ENCODE data around the gene CAMSAP1.

The CAMSAP1 gene

GRCh38 chr9:135858491-135859185, 48.7 kb downstream of the CAMSAP1 start:
- Histone ChIP-seq H3K36me3 (ENCODE audit: control insufficient read depth in 1 of 2, insufficient read depth in 2 of 2, low read length in 2 of 2) (peaks cover 1 to 7% of the 10 kb centered on the region in 2 donors), H3K4me1 (ENCODE audit: control insufficient read depth in 1 of 2, insufficient read depth in 2 of 2, low read length in 2 of 2) (no peaks in the 10 kb centered on the region), H3K27ac (ENCODE audit: low read depth, low read length) (no peak overlapping the region), H3K27me3 (ENCODE audit: control insufficient read depth in 1 of 2, insufficient read depth in 2 of 2, low read length in 2 of 2) (no peaks in the 10 kb centered on the region), H3K4me3 (ENCODE audit: low read depth in 1 of 2, low read length in 2 of 2) (no peak overlapping the region), H3K9me3 (ENCODE audit: control insufficient read depth in 1 of 2, low read length in 2 of 2) (no peaks in the 10 kb centered on the region), H3K9ac (ENCODE audit: low read depth in 1 of 2, low read length in 2 of 2) (no peak overlapping the region)

- Histone ChIP-seq H3K36me3 (ENCODE audit: control insufficient read depth in 1 of 2, insufficient read depth in 2 of 2, low read length in 2 of 2) (peaks cover 7 to 8% of the 10 kb centered on the region in 2 donors), H3K27me3 (ENCODE audit: control insufficient read depth in 1 of 2, insufficient read depth in 2 of 2, low read length in 2 of 2) (no peaks in the 10 kb centered on the region)
These were observed 49.5 kb downstream of the CAMSAP1 start for GRCh38 chr9:135857843-135858242.

GRCh38 chr9:135857371-135857786, 50.0 kb downstream of the CAMSAP1 start:
- Histone ChIP-seq H3K4me1 (ENCODE audit: control insufficient read depth in 1 of 2, insufficient read depth in 2 of 2, low read length in 2 of 2) (no peaks in the 10 kb centered on the region), H3K4me3 (ENCODE audit: low read depth in 1 of 2, low read length in 2 of 2) (no peak overlapping the region), H3K27me3 (ENCODE audit: control insufficient read depth in 1 of 2, insufficient read depth in 2 of 2, low read length in 2 of 2) (no peaks in the 10 kb centered on the region), H3K27ac (ENCODE audit: low read depth, low read length) (no peak overlapping the region), H3K9ac (ENCODE audit: low read depth in 1 of 2, low read length in 2 of 2) (no peak overlapping the region), H3K36me3 (ENCODE audit: control insufficient read depth in 1 of 2, insufficient read depth in 2 of 2, low read length in 2 of 2) (peaks cover 7 to 8% of the 10 kb centered on the region in 2 donors), H3K9me3 (ENCODE audit: control insufficient read depth in 1 of 2, low read length in 2 of 2) (no peaks in the 10 kb centered on the region)

More at GRCh38 chr9:135857843-135858242, 49.5 kb downstream of the CAMSAP1 start:
- H3K27ac ChIP-seq (ENCODE audit: low read depth, low read length) = no peak overlapping the region
- no peak overlapping the region for H3K9ac ChIP-seq (ENCODE audit: low read depth in 1 of 2, low read length in 2 of 2)
- no peaks in the 10 kb centered on the region for H3K4me1 ChIP-seq (ENCODE audit: control insufficient read depth in 1 of 2, insufficient read depth in 2 of 2, low read length in 2 of 2)
- H3K9me3 ChIP-seq (ENCODE audit: control insufficient read depth in 1 of 2, low read length in 2 of 2) = no peaks in the 10 kb centered on the region
- no peak overlapping the region for H3K4me3 ChIP-seq (ENCODE audit: low read depth in 1 of 2, low read length in 2 of 2)

GRCh38 chr9:135851748-135852147, 55.6 kb downstream of the CAMSAP1 start:
- Histone ChIP-seq H3K27me3 (ENCODE audit: control insufficient read depth in 1 of 2, insufficient read depth in 2 of 2, low read length in 2 of 2) (no peaks in the 10 kb centered on the region), H3K36me3 (ENCODE audit: control insufficient read depth in 1 of 2, insufficient read depth in 2 of 2, low read length in 2 of 2) (peaks cover 8 to 37% of the 10 kb centered on the region in 2 donors), H3K4me1 (ENCODE audit: control insufficient read depth in 1 of 2, insufficient read depth in 2 of 2, low read length in 2 of 2) (no peaks in the 10 kb centered on the region), H3K9me3 (ENCODE audit: control insufficient read depth in 1 of 2, low read length in 2 of 2) (no peaks in the 10 kb centered on the region), H3K9ac (ENCODE audit: low read depth in 1 of 2, low read length in 2 of 2) (no peak overlapping the region), H3K27ac (ENCODE audit: low read depth, low read length) (no peak overlapping the region), H3K4me3 (ENCODE audit: low read depth in 1 of 2, low read length in 2 of 2) (no peak overlapping the region)

- H3K9ac ChIP-seq (ENCODE audit: low read depth in 1 of 2, low read length in 2 of 2) = no peak overlapping the region
- no peaks in the 10 kb centered on the region for H3K4me1 ChIP-seq (ENCODE audit: control insufficient read depth in 1 of 2, insufficient read depth in 2 of 2, low read length in 2 of 2)
- no peaks in the 10 kb centered on the region for H3K9me3 ChIP-seq (ENCODE audit: control insufficient read depth in 1 of 2, low read length in 2 of 2)
- H3K27ac ChIP-seq (ENCODE audit: low read depth, low read length) = no peak overlapping the region
- no peaks in the 10 kb centered on the region for H3K27me3 ChIP-seq (ENCODE audit: control insufficient read depth in 1 of 2, insufficient read depth in 2 of 2, low read length in 2 of 2)
- no peak overlapping the region for H3K4me3 ChIP-seq (ENCODE audit: low read depth in 1 of 2, low read length in 2 of 2)
- peaks cover 4 to 37% of the 10 kb centered on the region in 2 donors for H3K36me3 ChIP-seq (ENCODE audit: control insufficient read depth in 1 of 2, insufficient read depth in 2 of 2, low read length in 2 of 2)
These were observed 56.6 kb downstream of the CAMSAP1 start for GRCh38 chr9:135850737-135851136.

- no peaks in the 10 kb centered on the region for H3K9me3 ChIP-seq (ENCODE audit: control insufficient read depth in 1 of 2, low read length in 2 of 2)
- H3K4me3 ChIP-seq (ENCODE audit: low read depth in 1 of 2, low read length in 2 of 2) = no peak overlapping the region
- no peaks in the 10 kb centered on the region for H3K4me1 ChIP-seq (ENCODE audit: control insufficient read depth in 1 of 2, insufficient read depth in 2 of 2, low read length in 2 of 2)
- no peaks in the 10 kb centered on the region for H3K27me3 ChIP-seq (ENCODE audit: control insufficient read depth in 1 of 2, insufficient read depth in 2 of 2, low read length in 2 of 2)
- H3K9ac ChIP-seq (ENCODE audit: low read depth in 1 of 2, low read length in 2 of 2) = no peak overlapping the region
- no peak overlapping the region for H3K27ac ChIP-seq (ENCODE audit: low read depth, low read length)
- H3K36me3 ChIP-seq (ENCODE audit: control insufficient read depth in 1 of 2, insufficient read depth in 2 of 2, low read length in 2 of 2) = peaks cover 4 to 37% of the 10 kb centered on the region in 2 donors
These were observed 58.2 kb downstream of the CAMSAP1 start for GRCh38 chr9:135849181-135849580.

- H3K27ac ChIP-seq (ENCODE audit: low read depth, low read length) = no peak overlapping the region
- H3K36me3 ChIP-seq (ENCODE audit: control insufficient read depth in 1 of 2, insufficient read depth in 2 of 2, low read length in 2 of 2) = peaks cover 4 to 35% of the 10 kb centered on the region in 2 donors
- H3K4me1 ChIP-seq (ENCODE audit: control insufficient read depth in 1 of 2, insufficient read depth in 2 of 2, low read length in 2 of 2) = no peaks in the 10 kb centered on the region
- no peaks in the 10 kb centered on the region for H3K9me3 ChIP-seq (ENCODE audit: control insufficient read depth in 1 of 2, low read length in 2 of 2)
- no peaks in the 10 kb centered on the region for H3K27me3 ChIP-seq (ENCODE audit: control insufficient read depth in 1 of 2, insufficient read depth in 2 of 2, low read length in 2 of 2)
- no peak overlapping the region for H3K4me3 ChIP-seq (ENCODE audit: low read depth in 1 of 2, low read length in 2 of 2)
- H3K9ac ChIP-seq (ENCODE audit: low read depth in 1 of 2, low read length in 2 of 2) = no peak overlapping the region
These were observed 58.9 kb downstream of the CAMSAP1 start for GRCh38 chr9:135848341-135849047.

- Histone ChIP-seq H3K36me3 (ENCODE audit: control insufficient read depth in 1 of 2, insufficient read depth in 2 of 2, low read length in 2 of 2) (peaks cover 4 to 29% of the 10 kb centered on the region in 2 donors), H3K9ac (ENCODE audit: low read depth in 1 of 2, low read length in 2 of 2) (no peak overlapping the region), H3K9me3 (ENCODE audit: control insufficient read depth in 1 of 2, low read length in 2 of 2) (no peaks in the 10 kb centered on the region), H3K27ac (ENCODE audit: low read depth, low read length) (no peak overlapping the region), H3K4me1 (ENCODE audit: control insufficient read depth in 1 of 2, insufficient read depth in 2 of 2, low read length in 2 of 2) (no peaks in the 10 kb centered on the region), H3K4me3 (ENCODE audit: low read depth in 1 of 2, low read length in 2 of 2) (no peak overlapping the region), H3K27me3 (ENCODE audit: control insufficient read depth in 1 of 2, insufficient read depth in 2 of 2, low read length in 2 of 2) (no peaks in the 10 kb centered on the region)
These were observed 59.5 kb downstream of the CAMSAP1 start for GRCh38 chr9:135847833-135848232.

- Histone ChIP-seq H3K9ac (ENCODE audit: low read depth in 1 of 2, low read length in 2 of 2) (no peak overlapping the region), H3K27ac (ENCODE audit: low read depth, low read length) (no peak overlapping the region), H3K27me3 (ENCODE audit: control insufficient read depth in 1 of 2, insufficient read depth in 2 of 2, low read length in 2 of 2) (no peaks in the 10 kb centered on the region), H3K4me1 (ENCODE audit: control insufficient read depth in 1 of 2, insufficient read depth in 2 of 2, low read length in 2 of 2) (no peaks in the 10 kb centered on the region), H3K4me3 (ENCODE audit: low read depth in 1 of 2, low read length in 2 of 2) (no peak overlapping the region), H3K36me3 (ENCODE audit: control insufficient read depth in 1 of 2, insufficient read depth in 2 of 2, low read length in 2 of 2) (no peaks in the 10 kb centered on the region), H3K9me3 (ENCODE audit: control insufficient read depth in 1 of 2, low read length in 2 of 2) (no peaks in the 10 kb centered on the region)
These were observed 66.8 kb downstream of the CAMSAP1 start for GRCh38 chr9:135840539-135840938.

- H3K36me3 ChIP-seq (ENCODE audit: control insufficient read depth in 1 of 2, insufficient read depth in 2 of 2, low read length in 2 of 2) = no peaks in the 10 kb centered on the region
- no peaks in the 10 kb centered on the region for H3K27me3 ChIP-seq (ENCODE audit: control insufficient read depth in 1 of 2, insufficient read depth in 2 of 2, low read length in 2 of 2)
- no peaks in the 10 kb centered on the region for H3K9me3 ChIP-seq (ENCODE audit: control insufficient read depth in 1 of 2, low read length in 2 of 2)
- H3K27ac ChIP-seq (ENCODE audit: low read depth, low read length) = no peak overlapping the region
- no peak overlapping the region for H3K9ac ChIP-seq (ENCODE audit: low read depth in 1 of 2, low read length in 2 of 2)
- H3K4me1 ChIP-seq (ENCODE audit: control insufficient read depth in 1 of 2, insufficient read depth in 2 of 2, low read length in 2 of 2) = no peaks in the 10 kb centered on the region
- H3K4me3 ChIP-seq (ENCODE audit: low read depth in 1 of 2, low read length in 2 of 2) = no peak overlapping the region
These were observed 67.2 kb downstream of the CAMSAP1 start for GRCh38 chr9:135840107-135840506.
